Skeletal muscle satellite cell (primary cell): ENCODE results near the gene FAM184A.
"Not testable (repeated sequence)": the region's sequence is repeated elsewhere in the genome, so short reads cannot be mapped to it uniquely, and the experiment has no call there.

Source experiments
- H3K27me3 ChIP-seq: 2 replicates; pipeline ENCODE4 v1.7.0; 2013; ENCODE audit warnings: low read length; ENCODE audit not compliant: control insufficient read depth, insufficient read depth
- H3K36me3 ChIP-seq: 2 replicates; pipeline ENCODE4 v1.7.0; 2013; ENCODE audit warnings: mild to moderate bottlenecking, control low read depth, low read length; ENCODE audit not compliant: insufficient read depth
- H3K4me1 ChIP-seq: 2 replicates; pipeline ENCODE4 v1.7.0; 2013; ENCODE audit warnings: low read length; ENCODE audit not compliant: control insufficient read depth, insufficient read depth
- H3K4me2 ChIP-seq: 2 replicates; pipeline ENCODE4 v1.7.0; 2013; ENCODE audit warnings: mild to moderate bottlenecking, low read length
- H3K4me3 ChIP-seq: 2 replicates; pipeline ENCODE4 v1.7.0; 2013; ENCODE audit warnings: low read length
- H3K9ac ChIP-seq: 2 replicates; pipeline ENCODE4 v1.7.0; 2013; ENCODE audit warnings: mild to moderate bottlenecking, low read depth, low read length, moderate library complexity
- H3K9me3 ChIP-seq: replicated peaks from 2 replicates; pipeline ENCODE4 v1.7.0; 2013; ENCODE audit warnings: mild to moderate bottlenecking, control low read depth, low read length

FAM184A gene

DNA sequence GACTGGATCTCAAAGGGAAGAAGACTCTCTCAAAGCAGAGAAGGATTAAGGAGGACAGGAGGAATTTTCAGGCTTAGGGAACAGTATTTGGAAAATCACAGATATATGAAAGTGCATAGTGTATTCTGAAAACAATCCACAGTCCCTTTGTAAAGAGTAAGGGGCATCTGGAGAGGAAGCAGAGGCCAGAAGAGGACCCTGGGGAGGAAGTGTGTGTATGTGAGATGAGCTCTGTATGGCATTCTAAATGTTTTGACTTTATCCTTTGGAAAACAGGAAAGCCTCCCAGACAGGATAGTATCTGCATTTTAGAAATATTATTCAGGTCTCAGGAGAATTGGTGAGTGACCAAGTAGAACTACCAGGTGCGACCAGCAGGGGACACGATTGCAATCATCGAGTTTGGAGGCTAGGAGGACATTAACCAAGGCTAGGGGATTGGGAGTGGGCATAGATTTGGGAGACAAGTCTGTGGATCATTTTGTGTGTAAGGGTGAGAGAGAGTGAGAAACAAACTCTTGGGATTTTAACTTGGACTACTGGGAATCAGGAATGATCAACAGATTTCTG, 38.3 kb upstream of the FAM184A start:
- H3K4me2 ChIP-seq, result no peak overlapping the region
- no peaks in the 10 kb centered on the region for H3K27me3 ChIP-seq
- no peaks in the 10 kb centered on the region for H3K36me3 ChIP-seq
- H3K4me3 ChIP-seq, result no peak overlapping the region
- H3K4me1 ChIP-seq, result peaks cover 7% of the 10 kb centered on the region
- no peaks in the 10 kb centered on the region for H3K9me3 ChIP-seq
- H3K9ac ChIP-seq, result no peak overlapping the region

DNA sequence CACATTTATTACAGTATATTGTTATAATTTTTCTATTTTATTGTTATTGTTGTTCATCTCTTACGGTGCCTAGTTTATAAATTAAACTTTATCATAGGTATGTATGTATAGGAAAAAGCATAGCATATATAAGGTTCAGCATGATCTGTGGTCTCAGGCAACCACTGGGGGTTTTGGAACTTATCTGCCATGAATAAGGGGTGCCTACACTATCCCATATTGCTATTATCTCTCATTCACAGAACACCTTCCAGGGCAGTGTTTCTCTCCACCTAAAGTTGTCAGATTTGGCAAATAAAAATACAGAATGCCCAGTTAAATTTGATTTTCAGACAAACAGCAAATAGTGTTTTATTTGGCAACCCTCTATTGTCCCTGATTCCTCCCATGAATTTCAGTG, 35.5 kb upstream of the FAM184A start:
- no peak overlapping the region for H3K4me3 ChIP-seq
- no peak overlapping the region for H3K9ac ChIP-seq
- H3K4me1 ChIP-seq, result no peaks in the 10 kb centered on the region
- no peaks in the 10 kb centered on the region for H3K36me3 ChIP-seq
- no peaks in the 10 kb centered on the region for H3K9me3 ChIP-seq
- H3K4me2 ChIP-seq, result no peak overlapping the region
- H3K27me3 ChIP-seq, result peaks cover 2% of the 10 kb centered on the region

DNA sequence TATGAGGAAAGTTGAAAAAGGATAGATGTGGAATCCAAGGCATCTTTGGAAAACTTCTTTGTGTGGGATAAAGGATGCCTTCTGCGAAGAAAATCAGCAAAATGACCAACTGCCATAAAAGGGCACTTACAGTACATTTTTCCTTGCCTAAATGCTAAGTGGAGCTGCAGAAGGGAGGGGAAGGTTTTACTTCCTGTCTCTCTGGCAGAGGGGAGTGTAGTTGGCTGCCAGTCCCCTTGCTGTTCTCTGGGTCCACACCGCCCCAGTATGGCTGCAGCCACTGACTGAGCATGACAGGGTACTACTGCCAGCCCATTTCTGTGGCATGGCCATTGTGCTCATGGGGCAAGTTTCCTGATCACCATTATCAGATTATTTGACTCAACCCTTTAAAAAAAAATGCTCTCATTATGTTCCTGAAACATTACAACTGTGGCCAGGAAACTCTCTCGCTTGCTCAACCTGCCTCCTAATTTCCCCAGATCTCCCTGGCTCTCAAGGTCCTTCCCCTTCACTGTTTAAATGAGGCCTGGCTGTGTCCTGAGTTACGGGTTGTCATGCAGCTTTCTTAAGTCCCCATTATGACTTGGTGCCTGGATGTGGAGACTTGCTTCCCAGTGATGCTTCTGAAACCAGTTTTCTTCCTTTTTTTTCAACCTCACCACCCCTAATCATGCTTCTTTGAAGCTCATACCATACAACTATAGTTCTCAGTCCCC, 34.5 kb upstream of the FAM184A start:
- H3K9me3 ChIP-seq, result no peaks in the 10 kb centered on the region

GRCh38 chr6:119110601-119111548, 32.4 kb upstream of the FAM184A start:
- Histone ChIP-seq H3K9ac (no peak overlapping the region), H3K27me3 (peaks cover 4% of the 10 kb centered on the region), H3K9me3 (no peaks in the 10 kb centered on the region), H3K4me3 (no peak overlapping the region), H3K36me3 (no peaks in the 10 kb centered on the region), H3K4me2 (no peak overlapping the region), H3K4me1 (no peaks in the 10 kb centered on the region)

More for the DNA sequence above, 34.5 kb upstream of the FAM184A start:
- no peaks in the 10 kb centered on the region for H3K4me1 ChIP-seq
- peaks cover 4% of the 10 kb centered on the region for H3K27me3 ChIP-seq
- no peak overlapping the region for H3K4me3 ChIP-seq
- no peak overlapping the region for H3K4me2 ChIP-seq
- no peaks in the 10 kb centered on the region for H3K36me3 ChIP-seq
- H3K9ac ChIP-seq, result no peak overlapping the region

- Histone ChIP-seq H3K4me1 (no peaks in the 10 kb centered on the region), H3K4me2 (no peak overlapping the region), H3K4me3 (no peak overlapping the region)
These were observed 31.3 kb upstream of the FAM184A start for GRCh38 chr6:119109654-119110325.

DNA sequence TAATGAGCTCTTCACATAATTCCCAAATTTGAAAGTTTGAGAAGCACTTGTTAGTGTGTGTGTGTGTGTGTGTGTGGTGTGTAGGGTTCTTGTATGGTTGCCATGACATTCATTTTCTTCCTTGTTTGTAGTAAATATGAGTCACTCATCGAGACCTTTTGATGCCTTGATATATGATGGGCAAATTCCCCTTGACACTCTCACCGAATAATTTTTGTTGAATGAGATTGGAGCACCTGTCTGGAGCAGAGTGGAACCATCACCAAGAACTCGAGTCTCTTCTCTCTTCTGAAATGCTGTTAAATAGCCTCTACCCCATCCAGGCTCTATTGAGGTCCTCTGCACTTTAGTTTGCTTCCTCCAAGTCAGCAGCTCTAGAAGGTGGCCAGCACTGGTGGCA, 29.6 kb upstream of the FAM184A start:
- peaks cover 4% of the 10 kb centered on the region for H3K27me3 ChIP-seq
- no peak overlapping the region for H3K4me2 ChIP-seq
- H3K4me3 ChIP-seq, result no peak overlapping the region
- H3K4me1 ChIP-seq, result no peaks in the 10 kb centered on the region
- no peaks in the 10 kb centered on the region for H3K9me3 ChIP-seq
- no peak overlapping the region for H3K9ac ChIP-seq
- H3K36me3 ChIP-seq, result no peaks in the 10 kb centered on the region

More at GRCh38 chr6:119109654-119110325, 31.3 kb upstream of the FAM184A start:
- Histone ChIP-seq H3K27me3 (peaks cover 4% of the 10 kb centered on the region), H3K36me3 (no peaks in the 10 kb centered on the region), H3K9ac (no peak overlapping the region), H3K9me3 (no peaks in the 10 kb centered on the region)

- Histone ChIP-seq H3K4me2 (no peak overlapping the region), H3K27me3 (peaks cover 4% of the 10 kb centered on the region), H3K4me1 (no peaks in the 10 kb centered on the region), H3K9ac (no peak overlapping the region), H3K36me3 (no peaks in the 10 kb centered on the region), H3K4me3 (no peak overlapping the region), H3K9me3 (no peaks in the 10 kb centered on the region)
These were observed 26.8 kb upstream of the FAM184A start for GRCh38 chr6:119105282-119105681.

- no peaks in the 10 kb centered on the region for H3K4me1 ChIP-seq
- H3K27me3 ChIP-seq, result no peaks in the 10 kb centered on the region
- H3K4me2 ChIP-seq, result no peak overlapping the region
- no peaks in the 10 kb centered on the region for H3K9me3 ChIP-seq
- no peaks in the 10 kb centered on the region for H3K36me3 ChIP-seq
- H3K4me3 ChIP-seq, result no peak overlapping the region
- H3K9ac ChIP-seq, result no peak overlapping the region
These were observed 24.4 kb upstream of the FAM184A start for GRCh38 chr6:119102901-119103300.

DNA sequence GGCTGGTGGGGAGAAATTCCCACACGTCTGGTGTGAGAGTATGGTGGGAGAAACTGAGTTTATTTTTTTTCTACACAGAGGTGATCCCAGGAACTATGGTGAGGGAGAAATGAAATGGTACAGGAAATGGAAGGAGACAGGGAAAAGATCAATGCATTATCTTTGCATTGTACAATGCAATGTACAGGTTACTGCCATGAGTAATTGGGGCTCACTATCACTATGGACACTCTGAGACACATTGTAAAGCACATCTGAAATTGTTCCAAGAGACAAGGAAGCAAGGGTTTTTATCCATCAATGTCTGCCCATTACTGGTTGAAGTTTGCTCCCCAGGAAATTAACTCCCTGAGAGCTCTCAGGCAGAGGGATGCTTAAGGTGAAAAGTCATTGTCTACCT, 21.7 kb upstream of the FAM184A start:
- Histone ChIP-seq H3K9ac (no peak overlapping the region), H3K4me2 (no peak overlapping the region), H3K9me3 (no peaks in the 10 kb centered on the region), H3K4me3 (no peak overlapping the region), H3K27me3 (no peaks in the 10 kb centered on the region), H3K4me1 (no peaks in the 10 kb centered on the region), H3K36me3 (no peaks in the 10 kb centered on the region)

DNA sequence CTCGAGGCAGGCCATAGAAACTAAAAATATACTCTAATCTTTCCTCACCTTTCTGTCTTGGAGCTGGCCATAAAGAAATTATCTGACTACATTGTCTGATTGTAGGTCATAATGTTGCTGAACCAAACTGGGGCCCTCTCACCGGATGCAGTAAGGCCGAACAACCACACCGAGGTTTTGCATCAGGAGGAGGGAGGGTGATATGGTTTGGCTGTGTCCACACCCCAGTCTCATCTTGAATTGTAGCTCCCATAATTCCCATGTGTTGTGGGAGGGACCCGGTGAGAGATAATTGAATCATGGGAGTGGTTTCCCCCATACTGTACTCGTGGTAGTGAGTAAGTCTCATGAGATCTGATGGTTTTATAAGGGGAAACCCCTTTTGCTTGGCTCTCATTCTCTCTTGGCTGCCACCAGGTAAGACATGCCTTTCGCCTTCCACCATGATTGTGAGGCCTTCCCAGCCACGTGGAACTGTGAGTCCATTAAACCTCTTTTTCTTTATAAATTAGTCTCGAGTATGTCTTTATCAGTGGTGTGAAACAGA, 19.4 kb upstream of the FAM184A start:
- not testable (repeated sequence) for H3K27me3 ChIP-seq, H3K4me2 ChIP-seq, H3K4me1 ChIP-seq, H3K36me3 ChIP-seq, H3K9me3 ChIP-seq, H3K9ac ChIP-seq, H3K4me3 ChIP-seq
